ENCODE results near the gene CENATAC. TPM values are rescaled to one million over a fixed set of nuclear protein-coding genes. Genes with fewer than 3 reads are reported as not detected.
"Not testable (repeated sequence)": the region's sequence is repeated elsewhere in the genome, so short reads cannot be mapped to it uniquely, and the experiment has no call there.

CENATAC gene
- total RNA-seq, 1 experiment from 2014 or later = 88.0 TPM

- Histone ChIP-seq H3K4me3 (ENCODE audit: low read length) (no peak overlapping the region), H3K9ac (ENCODE audit: low read length) (no peak overlapping the region), H3K9me2 (replicated peaks; ENCODE audit: low read length) (no peaks in the 10 kb centered on the region), H3F3A (ENCODE audit: low read length, unreplicated experiment) (peaks cover 30% of the 10 kb centered on the region), H3K36me3 (ENCODE audit: low read depth, low read length) (peaks cover 50% of the 10 kb centered on the region), H4K20me1 (ENCODE audit: low read length) (peaks cover 29% of the 10 kb centered on the region), H3K9me3 (ENCODE audit: low read length) (no peaks in the 10 kb centered on the region), H3K4me2 (ENCODE audit: low read length) (no peak overlapping the region), H3K27ac (ENCODE audit: low read length) (no peak overlapping the region), H3K27me3 (ENCODE audit: low read length) (no peaks in the 10 kb centered on the region), H3K79me2 (ENCODE audit: low read length) (peaks cover 51% of the 10 kb centered on the region), H3K4me1 (ENCODE audit: insufficient read depth, low read length) (peaks cover 16% of the 10 kb centered on the region), H2AFZ (ENCODE audit: low read length) (no peak overlapping the region)
- TF ChIP-seq EZH2phosphoT487 (IDR thresholded peaks at IDR 0.05; ENCODE audit: borderline replicate concordance, low read length) (no peak), CTCF (conservative IDR thresholded peaks at IDR 0.05; ENCODE audit: low read depth, low read length) (peak; percentile 52), EZH2 (IDR thresholded peaks at IDR 0.05; ENCODE audit: low read length, unreplicated experiment) (no peak)
- intact Hi-C loops (cut with micrococcal nuclease) = loop anchor here (5.0 kb wide), 1 partner anchor 42 kb away; the partner anchor contains the start of gene HYOU1
- BruUV-seq (replicated peaks) = no TSS peak
- ATAC-seq = no peak
- CTCF ChIA-PET = no interaction called here
- POLR2A ChIA-PET (ENCODE audit: unreplicated experiment) = interaction anchor here (0.6 kb wide), 2 partner anchors 26 to 1359 kb away, joined by 3 to 8 read pairs; no protein-coding TSS in a partner anchor
- peak; percentile 29 for DNase-seq
These were observed 17.2 kb downstream of the CENATAC start for GRCh38 chr11:119015054-119015611.

- H3K27ac ChIP-seq (ENCODE audit: low read length) = no peak overlapping the region
- peak overlapping the region; percentile 98 for H3K4me3 ChIP-seq (ENCODE audit: low read length)
- H3K27me3 ChIP-seq (ENCODE audit: low read length) = no peaks in the 10 kb centered on the region
- no peaks in the 10 kb centered on the region for H3K9me3 ChIP-seq (ENCODE audit: low read length)
- ChIA-PET CTCF (no interaction called here), POLR2A (ENCODE audit: unreplicated experiment) (interaction anchor here (0.7 kb wide), 1 partner anchor 22 kb away, joined by 3 read pairs; no protein-coding TSS in a partner anchor)
- H3K9ac ChIP-seq (ENCODE audit: low read length) = peak overlapping the region; percentile 99
- no TSS peak for BruUV-seq (replicated peaks)
- no peak for DNase-seq
- peaks cover 63% of the 10 kb centered on the region for H3K79me2 ChIP-seq (ENCODE audit: low read length)
- intact Hi-C loops (cut with micrococcal nuclease) = loop anchor here (5.0 kb wide), 1 partner anchor 41 kb away; the partner anchor contains the start of gene HYOU1
- no peak overlapping the region for H2AFZ ChIP-seq (ENCODE audit: low read length)
- ATAC-seq = no peak
- peaks cover 29% of the 10 kb centered on the region for H3K4me1 ChIP-seq (ENCODE audit: insufficient read depth, low read length)
- peak overlapping the region; percentile 94 for H3K4me2 ChIP-seq (ENCODE audit: low read length)
- H3K36me3 ChIP-seq (ENCODE audit: low read depth, low read length) = peaks cover 46% of the 10 kb centered on the region
- H4K20me1 ChIP-seq (ENCODE audit: low read length) = peaks cover 31% of the 10 kb centered on the region
- peaks cover 30% of the 10 kb centered on the region for H3F3A ChIP-seq (ENCODE audit: low read length, unreplicated experiment)
- no peaks in the 10 kb centered on the region for H3K9me2 ChIP-seq (replicated peaks; ENCODE audit: low read length)
- no peak for TF ChIP-seq EZH2phosphoT487 (IDR thresholded peaks at IDR 0.05; ENCODE audit: borderline replicate concordance, low read length)
- no peak for TF ChIP-seq CTCF (conservative IDR thresholded peaks at IDR 0.05; ENCODE audit: low read depth, low read length)
- TF ChIP-seq EZH2 (IDR thresholded peaks at IDR 0.05; ENCODE audit: low read length, unreplicated experiment) = no peak
These were observed 18.5 kb downstream of the CENATAC start for GRCh38 chr11:119016216-119017009.

- H3F3A ChIP-seq (ENCODE audit: low read length, unreplicated experiment) = peaks cover 28% of the 10 kb centered on the region
- ATAC-seq; POLR2A ChIA-PET (ENCODE audit: unreplicated experiment); H3K9me3 ChIP-seq (ENCODE audit: low read length); CTCF ChIA-PET; DNase-seq; H3K27me3 ChIP-seq (ENCODE audit: low read length); H3K9me2 ChIP-seq (replicated peaks; ENCODE audit: low read length); BruUV-seq (replicated peaks); H2AFZ ChIP-seq (ENCODE audit: low read length): not testable (repeated sequence)
- H3K36me3 ChIP-seq (ENCODE audit: low read depth, low read length) = peaks cover 54% of the 10 kb centered on the region
- H3K4me1 ChIP-seq (ENCODE audit: insufficient read depth, low read length) = peaks cover 31% of the 10 kb centered on the region
- H3K4me2 ChIP-seq (ENCODE audit: low read length) = peak overlapping the region; percentile 94
- H4K20me1 ChIP-seq (ENCODE audit: low read length) = peaks cover 31% of the 10 kb centered on the region
- H3K9ac ChIP-seq (ENCODE audit: low read length) = peak overlapping the region; percentile 99
- H3K79me2 ChIP-seq (ENCODE audit: low read length) = peaks cover 69% of the 10 kb centered on the region
- peak overlapping the region; percentile 88 for H3K27ac ChIP-seq (ENCODE audit: low read length)
- peak overlapping the region; percentile 98 for H3K4me3 ChIP-seq (ENCODE audit: low read length)
- intact Hi-C loops (cut with micrococcal nuclease) = loop anchor here (5.0 kb wide), 1 partner anchor 40 kb away; the partner anchor contains the start of gene HYOU1
These were observed 19.4 kb downstream of the CENATAC start for GRCh38 chr11:119017377-119017776.

All from PC-3 (cell line).